Coronary artery (tissue), 2 donors: ENCODE measurements around the gene TMEM37.

Source experiments
- DNase-seq: peaks from one replicate; pipeline ENCODE4 v3.0.0-alpha.2; 2017; ENCODE audit warnings: low spot score
- H3K27ac ChIP-seq, 2 donors: fragments of 200-600 bp; sonication (generic); one replicate each; pipeline ENCODE4 v1.5.1; 2016 to 2019
- H3K4me3 ChIP-seq: fragments of 200-600 bp; sonication (generic); 2 replicates; pipeline ENCODE4 v1.5.1; 2016; ENCODE audit warnings: mild to moderate bottlenecking, moderate library complexity
- CTCF ChIP-seq: fragments of 200-600 bp; sonication (generic); IDR thresholded peaks from one replicate; pipeline ENCODE4 v1.5.1; 2019; ENCODE audit warnings: antibody characterized with exemption

TMEM37 gene

DNA sequence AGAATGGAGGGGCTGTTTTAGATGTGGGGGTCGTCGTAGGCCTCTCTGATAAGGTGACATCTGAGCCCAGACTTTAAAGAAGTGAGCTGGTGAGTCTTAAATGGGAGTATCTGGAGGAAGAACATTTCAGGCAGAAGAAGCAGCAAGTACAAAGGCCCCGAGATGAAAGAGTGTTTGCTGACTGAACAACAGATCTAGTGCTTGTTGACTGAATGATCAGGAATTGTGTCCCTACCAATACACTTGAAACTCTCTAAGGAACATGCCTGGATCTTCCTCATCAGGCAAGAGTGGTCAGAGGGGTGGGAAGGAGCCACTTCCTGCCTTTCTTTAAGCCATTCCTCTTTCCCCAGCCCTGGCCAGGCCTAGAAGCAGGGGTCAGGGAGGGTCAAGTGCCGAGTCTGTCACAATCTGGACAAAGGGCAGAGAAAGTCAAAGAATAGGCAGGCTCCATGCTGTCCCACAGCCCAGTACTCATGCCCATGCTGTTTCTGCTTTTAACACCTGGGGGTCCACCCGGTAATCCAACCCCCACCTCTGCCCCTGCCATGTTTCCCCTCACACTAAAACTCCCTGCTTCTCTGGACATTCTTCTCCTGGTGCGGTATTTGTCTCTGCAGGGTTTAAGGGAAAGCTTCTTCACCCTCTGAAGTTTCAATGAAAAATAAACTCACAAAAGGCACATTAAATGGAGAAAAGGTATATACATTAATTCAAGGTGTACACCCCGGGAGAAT, 3.0 kb upstream of the TMEM37 start:
- Histone ChIP-seq H3K4me3 (no peak overlapping the region), H3K27ac (peak overlapping the region in 1 of 2 donors; percentile 56)
- peak; percentile 72 for DNase-seq
- no peak for TF ChIP-seq CTCF

DNA sequence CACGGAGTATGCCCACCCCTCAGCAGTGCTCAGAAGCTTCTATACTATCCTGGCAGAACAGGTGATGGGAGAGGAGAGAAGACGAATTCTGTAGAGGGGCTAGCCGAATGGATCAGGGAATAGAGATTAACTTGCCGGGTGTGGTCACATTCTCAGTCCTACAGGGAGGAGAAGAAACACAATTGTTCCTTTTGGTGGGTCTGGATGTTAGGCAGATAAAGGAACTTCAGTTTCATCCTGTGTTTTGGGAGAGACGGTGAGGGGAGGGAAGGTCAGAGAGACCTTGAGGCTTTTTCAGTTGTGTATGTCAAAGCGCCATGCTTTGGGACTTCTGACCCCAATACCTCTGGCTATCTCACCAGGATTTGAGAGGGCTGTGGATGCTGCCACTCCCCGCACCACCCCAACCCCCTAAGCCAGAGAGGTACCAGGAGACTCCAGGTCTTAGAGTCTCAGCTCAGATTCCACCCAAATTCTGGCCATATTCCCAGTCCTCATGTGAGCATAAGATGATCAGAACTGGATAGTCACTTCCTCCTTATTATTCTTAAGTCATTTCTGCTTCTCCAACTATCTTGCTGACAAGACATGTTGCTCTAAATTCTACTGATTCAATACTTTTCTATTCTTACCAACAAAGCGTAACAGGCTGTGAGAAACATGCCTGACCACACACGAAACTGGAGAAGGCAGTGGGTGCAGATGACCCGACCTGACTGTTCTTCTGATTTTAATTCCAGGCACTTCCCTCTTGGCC, 2.3 kb upstream of the TMEM37 start:
- DNase-seq, result peak; percentile 60

GRCh38 chr2:119430023-119430498, 1.6 kb upstream of the TMEM37 start:
- no peak overlapping the region for H3K4me3 ChIP-seq
- no peak for TF ChIP-seq CTCF
- DNase-seq, result peak; percentile 74
- peak overlapping the region in 1 of 2 donors; percentile 56 for H3K27ac ChIP-seq

More for the DNA sequence above, 2.3 kb upstream of the TMEM37 start:
- Histone ChIP-seq H3K4me3 (no peak overlapping the region), H3K27ac (peak overlapping the region in 1 of 2 donors; percentile 56)
- no peak for TF ChIP-seq CTCF

DNA sequence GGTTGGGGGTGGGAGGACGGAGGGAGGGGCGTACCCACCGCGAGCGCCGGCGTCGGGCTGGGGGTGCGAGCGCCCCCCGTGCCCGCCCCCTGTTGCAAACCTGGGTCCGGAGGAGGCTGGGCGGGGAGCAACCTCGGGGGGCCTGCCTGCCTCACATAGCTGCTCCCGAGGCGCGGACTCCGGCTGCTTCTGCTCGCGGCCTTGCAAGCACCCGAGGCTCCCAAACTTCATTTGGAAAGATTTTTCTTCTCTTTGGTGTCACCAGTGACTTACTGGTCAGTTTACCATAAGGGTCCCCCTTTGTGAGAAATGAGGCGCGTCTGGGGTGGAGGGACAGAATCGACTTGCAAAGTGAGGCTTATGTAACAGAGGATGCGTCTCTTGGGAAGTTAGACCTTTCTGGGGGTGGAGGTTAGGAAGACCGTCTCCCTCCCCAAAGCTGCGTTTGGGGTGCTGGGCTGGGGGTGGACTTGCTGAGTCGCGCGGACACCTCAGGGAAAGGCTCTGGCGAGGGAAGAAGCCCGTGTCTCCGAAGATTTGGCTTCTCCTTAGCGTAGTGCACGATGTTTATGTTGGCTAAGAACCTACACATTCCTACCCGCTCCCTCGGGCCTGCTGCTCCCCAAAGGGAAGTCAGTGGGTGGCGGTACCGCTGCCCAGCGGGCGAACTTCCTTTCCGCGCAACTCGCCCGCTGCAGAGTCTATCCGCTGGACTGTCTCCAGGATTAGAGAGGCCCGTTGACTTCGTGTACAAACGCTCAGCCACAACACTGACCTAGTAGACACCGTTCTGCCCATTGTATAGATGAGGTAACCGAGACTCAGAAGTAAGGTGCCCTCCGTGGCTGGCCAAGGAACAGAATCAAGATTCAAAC, 559 bp downstream of the TMEM37 start:
- Histone ChIP-seq H3K27ac (peak overlapping the region; percentile 43 to 77), H3K4me3 (peak overlapping the region; percentile 75)
- no peak for TF ChIP-seq CTCF
- DNase-seq, result no peak

- Histone ChIP-seq H3K27ac (peak overlapping the region in 1 of 2 donors; percentile 77), H3K4me3 (peak overlapping the region; percentile 75)
- DNase-seq, result no peak
- no peak for TF ChIP-seq CTCF
These were observed 1.3 kb downstream of the TMEM37 start for GRCh38 chr2:119432851-119433522.

DNA sequence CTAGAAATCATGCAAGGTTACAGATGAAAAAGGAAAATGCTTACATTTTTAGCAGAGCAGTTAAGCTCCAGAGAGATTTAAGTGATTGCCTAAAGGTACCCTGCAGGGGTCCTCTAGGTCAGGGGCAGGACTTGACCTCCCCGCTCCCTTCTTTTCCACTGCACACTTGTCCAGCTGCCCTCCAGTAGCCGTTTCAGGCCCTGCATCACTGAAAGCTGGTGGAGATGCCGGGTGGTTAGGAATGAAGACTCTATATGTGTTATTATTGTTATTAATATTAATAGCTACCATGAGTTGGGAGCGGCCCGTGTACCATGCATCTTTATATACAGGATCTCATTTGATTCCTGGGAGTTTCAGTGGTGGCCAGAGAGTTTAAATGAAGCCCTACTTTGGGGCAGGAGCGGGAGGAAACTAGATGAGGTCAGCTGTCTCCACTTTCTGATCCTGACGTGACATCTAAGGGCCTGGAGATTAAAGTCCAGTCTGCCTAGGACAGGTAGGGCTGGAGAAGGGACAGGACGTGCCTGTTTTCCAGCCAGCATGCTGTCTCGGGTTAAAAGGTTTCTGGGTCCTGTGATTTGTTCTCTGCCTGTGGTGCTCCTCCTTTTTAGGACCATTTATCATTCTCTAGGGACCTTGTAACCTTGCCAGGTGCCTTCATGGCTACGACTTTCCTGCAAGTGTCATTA, 2.1 kb downstream of the TMEM37 start:
- no peak overlapping the region for H3K27ac ChIP-seq
- H3K4me3 ChIP-seq, result peak overlapping the region; percentile 75
- no peak for TF ChIP-seq CTCF
- DNase-seq, result no peak
